Measurements from ENCODE around the gene CDK17.
A peak's percentile ranks its signal among the peaks of the same experiment; 100 is the strongest.

Gene CDK17

GRCh38 chr12:96237035-96237434, 163.2 kb downstream of the CDK17 start:
- peak in 1 of 4 experiments; percentile 6 for DNase-seq

GRCh38 chr12:96236221-96236822, 163.9 kb downstream of the CDK17 start:
- DNase-seq = no peak

GRCh38 chr12:96235484-96235826, 164.8 kb downstream of the CDK17 start:
- DNase-seq = no peak

- DNase-seq = no peak
These were observed 165.4 kb downstream of the CDK17 start for GRCh38 chr12:96234591-96235483.

- DNase-seq = no peak
These were observed 166.2 kb downstream of the CDK17 start for GRCh38 chr12:96233939-96234461.

GRCh38 chr12:96233168-96233567, 167.1 kb downstream of the CDK17 start:
- no peak for DNase-seq

GRCh38 chr12:96230646-96231045, 169.6 kb downstream of the CDK17 start:
- no peak for DNase-seq

GRCh38 chr12:96228566-96229248, 171.5 kb downstream of the CDK17 start:
- no peak for DNase-seq

All from suppressor macrophage (primary cell).